DMS53 (cell line): Measurements from ENCODE around the gene FXYD5.

Source experiments
- DNase-seq: peaks from one replicate; lab custom pipeline; 2025; lab: John Stamatoyannopoulos, UW

FXYD5 gene

DNA sequence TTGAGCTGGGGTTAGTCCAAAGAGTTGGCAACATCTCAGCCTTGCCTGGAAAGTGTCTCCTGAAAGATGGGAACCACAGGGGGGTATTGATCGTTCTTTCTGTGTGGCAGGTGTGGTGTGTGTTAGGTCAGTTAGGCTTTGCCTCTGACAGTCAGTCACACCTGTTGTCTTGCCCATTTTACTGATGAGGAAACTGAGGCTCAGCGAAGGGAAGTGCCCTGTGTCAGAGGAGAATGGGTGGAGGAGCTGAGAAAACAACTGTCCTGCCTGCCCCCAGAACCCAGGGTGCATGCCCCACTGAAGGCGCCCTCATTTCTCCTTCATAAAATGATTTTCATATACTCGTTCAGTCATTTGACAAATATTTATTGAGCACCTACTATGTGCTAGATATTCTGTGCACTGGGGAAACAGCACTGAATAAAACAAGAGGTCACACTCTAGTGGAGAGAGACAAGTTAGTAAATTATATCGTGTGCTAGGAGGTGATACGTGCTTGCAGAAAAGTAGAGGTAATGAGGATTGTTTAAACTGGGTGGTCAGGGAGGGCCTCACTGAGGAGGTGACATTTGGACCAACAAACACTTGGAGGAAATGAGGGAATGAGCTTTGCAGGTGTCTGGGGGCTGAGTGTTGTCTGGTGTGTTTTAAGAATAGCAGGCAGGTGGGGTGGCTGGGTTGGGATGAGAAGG lies 1.6 kb downstream of the FXYD5 start:
- DNase-seq, result no peak

DNA sequence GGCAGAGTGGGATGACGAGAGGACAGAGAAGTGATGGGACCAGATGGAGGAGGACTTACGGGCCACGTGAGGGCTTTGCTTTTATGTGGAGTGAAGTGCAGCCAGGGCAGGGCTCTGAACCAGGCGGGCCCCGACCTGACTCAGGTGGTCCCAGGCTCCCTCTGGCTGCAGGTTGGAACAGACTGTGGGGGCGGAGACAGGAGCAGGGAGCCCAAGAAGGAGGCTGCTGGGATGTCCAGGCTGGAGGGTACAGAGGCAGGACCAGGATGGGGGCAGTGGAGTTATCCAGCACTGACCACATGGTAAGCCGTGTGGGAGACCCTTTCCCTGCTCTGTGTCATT lies 2.1 kb downstream of the FXYD5 start:
- no peak for DNase-seq

DNA sequence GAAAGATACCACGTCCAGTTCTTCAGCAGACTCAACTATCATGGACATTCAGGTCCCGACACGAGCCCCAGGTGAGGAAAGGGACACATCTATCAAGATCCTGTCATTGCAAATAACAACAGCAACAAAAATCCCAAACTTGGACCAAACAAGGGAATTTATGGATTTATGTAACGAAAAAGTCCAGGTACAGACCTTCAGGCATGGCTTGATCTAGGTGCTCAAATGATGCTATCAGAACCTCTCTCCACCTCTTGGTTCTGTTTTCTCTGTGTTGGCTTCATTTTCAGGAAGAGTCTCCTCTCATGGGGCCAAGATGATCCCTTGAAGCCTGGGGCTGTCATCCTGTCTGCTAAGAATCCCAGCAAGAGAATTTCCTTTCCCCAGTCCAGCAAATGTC lies 2.9 kb downstream of the FXYD5 start:
- no peak for DNase-seq

DNA sequence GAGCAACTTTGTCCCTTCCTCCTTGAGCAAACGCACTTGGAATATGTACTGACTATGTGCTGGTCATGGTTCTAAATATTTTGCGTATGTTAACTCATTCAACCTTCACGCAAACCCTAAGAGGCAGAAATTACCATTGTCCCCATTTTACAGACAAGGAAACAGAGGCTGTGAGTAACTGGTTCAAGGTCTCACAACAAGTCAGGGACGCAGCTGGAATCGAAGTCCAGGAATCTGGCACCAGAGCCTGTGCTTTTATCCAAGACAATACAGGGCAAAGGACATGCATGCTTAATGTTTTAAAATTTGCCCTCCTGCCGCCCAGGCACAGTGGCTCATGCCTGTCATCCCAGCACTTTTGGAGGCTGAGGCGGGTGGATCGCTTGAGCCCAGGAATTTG lies 5.1 kb downstream of the FXYD5 start:
- no peak for DNase-seq

DNA sequence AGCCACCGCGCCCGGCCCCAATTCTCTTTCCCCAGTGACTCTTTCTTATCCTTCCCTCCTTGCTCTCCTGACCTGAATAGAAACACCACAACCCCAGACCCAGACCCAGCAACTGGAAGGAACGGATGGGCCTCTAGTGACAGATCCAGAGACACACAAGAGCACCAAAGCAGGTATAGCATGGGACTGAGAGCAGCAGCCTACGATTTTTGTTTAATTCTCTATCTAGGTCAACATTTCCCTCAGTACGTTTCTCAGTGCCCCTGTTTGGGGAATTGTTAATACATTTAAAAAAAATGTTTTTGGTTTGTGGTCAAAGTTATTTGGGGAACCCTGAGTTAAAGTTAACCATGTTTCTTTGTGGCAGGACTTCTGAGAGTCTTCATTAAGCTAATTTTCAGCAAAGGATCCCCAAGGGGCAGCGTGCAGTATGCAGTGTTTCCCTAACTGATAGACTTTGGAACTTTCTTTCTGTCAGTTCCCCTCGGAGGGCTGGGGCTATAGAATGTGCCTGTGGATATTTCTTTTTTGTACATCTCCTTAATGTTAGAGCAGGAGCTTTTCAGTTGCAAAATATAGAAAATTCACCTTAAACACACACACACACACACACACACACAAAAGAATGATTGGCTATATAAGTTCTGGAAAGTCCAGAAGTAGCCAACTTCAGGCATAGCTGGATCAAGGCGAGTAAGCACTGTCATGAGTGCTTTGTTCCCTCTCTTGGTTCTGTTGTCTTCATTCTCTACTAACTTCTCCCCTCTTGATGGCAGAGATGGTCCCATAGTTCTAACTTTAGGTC lies 6.3 kb downstream of the FXYD5 start:
- DNase-seq, result no peak

DNA sequence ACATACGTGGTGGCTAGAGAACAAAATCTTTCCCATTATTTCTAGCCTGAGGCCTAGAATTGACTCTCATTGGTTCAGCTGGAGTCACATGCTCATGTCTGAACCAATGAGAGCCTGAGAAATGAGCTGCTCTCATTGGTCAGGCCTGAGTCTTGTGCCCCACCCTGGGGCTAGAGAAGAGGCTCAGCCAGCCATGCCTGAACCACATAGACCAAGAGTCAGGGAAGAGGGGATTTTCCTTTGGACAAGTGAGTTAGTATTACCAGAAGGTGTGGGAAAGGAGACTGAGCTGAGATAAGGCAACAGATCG lies 6.9 kb downstream of the FXYD5 start:
- no peak for DNase-seq

DNA sequence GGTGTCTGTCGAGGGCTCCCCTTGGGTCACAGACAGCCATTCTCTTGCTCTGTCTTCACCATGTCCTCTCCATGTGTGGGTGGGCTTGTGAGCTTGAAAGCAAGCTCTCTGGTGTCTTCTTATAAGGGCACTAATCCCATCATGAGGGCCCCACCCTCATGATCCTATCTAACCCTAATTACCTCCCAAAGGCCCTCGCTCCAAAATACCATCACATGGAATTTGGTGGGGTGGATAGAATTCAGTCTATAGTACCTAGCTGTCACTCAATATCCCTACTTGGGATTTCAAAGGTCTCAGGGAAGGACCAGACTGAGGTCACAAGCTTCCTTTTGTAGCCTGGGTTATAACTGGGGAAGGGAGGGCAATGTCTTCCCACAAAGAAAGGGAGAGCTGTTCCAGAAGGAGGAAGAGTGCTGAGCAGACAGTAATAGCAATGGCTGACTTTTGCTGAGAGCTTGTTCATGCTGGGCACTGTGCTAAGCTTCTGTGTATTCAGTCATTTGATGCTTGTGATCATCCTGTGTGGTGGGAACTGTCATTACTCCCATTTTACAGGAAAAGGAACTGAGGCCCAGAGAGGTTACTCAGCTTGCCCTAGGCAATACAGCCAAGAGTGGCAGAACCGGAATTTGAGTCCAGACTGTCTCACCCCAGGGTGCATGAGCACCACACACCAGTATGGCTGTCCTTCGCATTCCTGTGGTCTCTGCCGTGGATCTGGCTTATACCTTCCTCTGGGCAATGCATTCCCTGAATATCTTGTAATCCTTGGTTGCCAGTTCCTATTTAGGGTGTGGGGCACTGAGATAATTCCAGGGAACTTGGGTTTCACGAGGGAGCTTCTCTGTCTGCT lies 8.2 kb downstream of the FXYD5 start:
- DNase-seq, result no peak

DNA sequence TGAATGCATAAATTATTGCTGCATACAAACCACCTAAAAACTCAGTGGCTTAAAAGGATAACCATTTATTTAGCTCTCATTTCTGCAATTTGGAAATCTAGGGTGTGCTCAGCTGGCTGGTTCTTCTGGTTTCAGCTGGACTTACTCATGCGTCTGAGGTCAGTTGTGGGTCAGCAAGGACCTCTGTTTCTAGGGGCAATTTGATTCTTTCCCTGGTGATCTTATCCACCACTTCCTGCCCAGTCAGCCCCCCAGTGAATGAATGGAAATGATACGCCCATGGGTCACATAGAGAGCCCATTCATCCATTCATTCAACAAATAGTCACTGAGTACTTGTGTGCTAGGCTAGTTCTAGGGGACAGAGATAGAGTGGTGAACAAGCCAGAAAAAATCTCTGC lies 9.9 kb downstream of the FXYD5 start:
- no peak for DNase-seq

DNA sequence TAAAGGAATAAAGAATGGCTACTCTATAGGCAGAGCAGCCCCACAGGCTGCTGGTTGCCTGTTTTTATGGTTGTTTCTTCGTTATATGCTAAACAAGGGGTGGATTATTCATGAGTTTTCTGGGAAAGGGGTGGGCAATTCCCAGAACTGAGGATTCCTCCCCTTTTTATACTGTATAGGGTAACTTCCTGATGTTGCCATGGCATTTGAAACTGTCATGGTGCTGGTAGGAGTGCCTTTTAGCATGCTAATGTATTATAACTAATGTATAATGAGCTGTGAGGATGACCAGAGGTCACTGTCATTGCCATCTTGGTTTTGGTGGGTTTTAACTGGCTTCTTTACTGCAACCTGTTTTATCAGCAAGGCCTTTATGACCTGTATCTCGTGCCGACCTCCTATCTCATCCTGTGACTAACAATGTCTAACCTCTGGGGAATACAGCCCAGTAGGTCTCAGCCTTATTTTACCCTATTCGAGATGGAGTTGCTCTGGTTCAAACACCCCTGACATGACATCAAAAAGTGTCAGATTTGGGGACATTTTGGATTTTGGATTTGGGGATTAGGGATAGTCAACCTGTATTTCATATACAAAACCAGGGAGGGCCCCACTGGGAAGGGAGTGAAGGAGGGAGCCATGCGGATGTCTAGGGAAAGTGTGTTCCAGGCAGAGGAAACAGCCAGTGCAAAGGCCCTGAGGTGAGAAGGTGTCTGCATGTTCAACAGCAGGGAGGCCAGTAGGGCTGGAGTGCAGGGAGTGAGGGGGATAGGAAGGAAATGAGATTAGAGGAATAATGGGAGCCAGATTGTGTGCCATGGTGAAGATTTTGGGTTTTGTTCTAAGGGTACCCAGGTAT lies 10.9 kb downstream of the FXYD5 start:
- no peak for DNase-seq

DNA sequence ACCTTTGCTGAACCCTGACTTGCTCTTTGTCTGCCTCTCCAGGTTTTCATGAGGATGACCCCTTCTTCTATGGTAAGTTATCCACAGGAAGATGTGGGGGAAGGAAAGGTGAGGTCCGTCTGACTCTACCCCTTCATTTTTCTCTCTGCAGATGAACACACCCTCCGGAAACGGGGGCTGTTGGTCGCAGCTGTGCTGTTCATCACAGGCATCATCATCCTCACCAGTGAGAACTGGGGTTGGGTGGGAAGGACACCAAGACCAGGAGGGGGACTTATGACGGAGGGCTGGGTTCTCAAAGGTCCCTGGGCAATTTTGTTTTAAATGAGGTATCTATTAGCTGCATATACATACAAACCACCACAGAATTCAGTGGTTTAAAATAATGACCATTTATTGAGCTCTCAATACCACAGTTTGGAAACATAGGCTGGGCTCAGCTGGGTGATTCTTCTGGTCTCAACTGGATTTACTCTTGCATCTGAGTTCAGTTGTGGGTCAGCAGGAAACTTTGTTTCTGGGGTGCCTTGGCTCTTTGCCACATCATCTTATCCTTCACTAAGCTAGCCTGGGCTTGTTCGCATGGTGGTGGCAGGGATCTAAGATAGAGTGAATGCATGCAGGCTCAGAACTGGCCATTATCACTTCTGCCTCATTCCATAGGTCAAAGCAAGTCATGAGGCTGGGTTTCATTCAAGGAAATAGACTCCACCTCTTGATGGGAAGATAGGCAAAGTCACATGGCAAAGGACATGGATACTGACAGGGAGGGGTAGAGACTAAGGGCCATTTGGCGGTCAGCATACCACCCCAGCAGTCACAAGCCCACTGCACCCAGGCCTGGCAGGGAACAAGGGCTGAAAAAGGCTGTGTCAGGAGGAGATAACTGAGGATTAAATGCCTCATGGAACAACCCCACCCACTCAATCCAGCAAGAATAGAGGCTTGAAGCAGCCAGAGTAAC lies 11.8 kb downstream of the FXYD5 start:
- no peak for DNase-seq

DNA sequence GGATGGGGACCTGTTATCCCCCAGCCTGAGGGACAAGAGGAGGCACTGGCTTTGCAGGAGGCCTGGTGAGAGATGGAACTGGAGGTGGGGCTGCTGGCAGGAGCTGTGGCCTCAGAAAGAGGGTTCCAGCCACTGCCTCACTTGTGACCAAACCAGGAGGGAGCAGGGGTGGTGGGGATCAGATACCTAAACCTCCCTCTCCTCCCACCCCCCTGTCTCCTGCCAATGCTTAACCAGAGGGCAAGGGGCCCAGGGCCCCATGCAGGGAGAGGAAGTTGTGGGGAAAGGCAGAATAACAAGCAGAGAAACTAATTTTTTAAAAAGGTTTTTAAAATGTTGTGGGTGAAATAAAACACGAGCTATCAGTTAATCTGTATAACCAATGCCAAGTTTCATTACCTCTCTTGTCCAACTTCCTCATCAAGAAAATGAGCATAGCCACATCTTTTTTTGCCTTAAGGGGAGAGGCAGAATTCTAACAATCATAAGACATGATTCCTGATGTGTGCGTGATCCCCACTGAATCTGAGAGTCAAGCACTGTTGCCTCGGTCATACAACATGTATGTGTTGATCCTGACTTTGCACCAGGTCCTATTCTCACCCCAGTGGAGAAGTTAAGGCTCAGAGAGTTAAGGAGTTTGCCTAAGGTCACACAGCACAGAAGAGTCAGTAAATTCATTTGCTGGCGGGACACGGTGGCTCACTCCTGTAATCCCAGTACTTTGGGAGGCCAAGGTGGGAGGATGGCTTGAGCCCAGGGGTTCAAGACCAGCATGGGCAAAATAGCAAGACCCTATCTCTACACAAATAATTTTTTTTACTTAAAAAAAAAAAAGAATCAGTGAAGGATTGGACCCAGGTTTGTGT lies 12.9 kb downstream of the FXYD5 start:
- no peak for DNase-seq

DNA sequence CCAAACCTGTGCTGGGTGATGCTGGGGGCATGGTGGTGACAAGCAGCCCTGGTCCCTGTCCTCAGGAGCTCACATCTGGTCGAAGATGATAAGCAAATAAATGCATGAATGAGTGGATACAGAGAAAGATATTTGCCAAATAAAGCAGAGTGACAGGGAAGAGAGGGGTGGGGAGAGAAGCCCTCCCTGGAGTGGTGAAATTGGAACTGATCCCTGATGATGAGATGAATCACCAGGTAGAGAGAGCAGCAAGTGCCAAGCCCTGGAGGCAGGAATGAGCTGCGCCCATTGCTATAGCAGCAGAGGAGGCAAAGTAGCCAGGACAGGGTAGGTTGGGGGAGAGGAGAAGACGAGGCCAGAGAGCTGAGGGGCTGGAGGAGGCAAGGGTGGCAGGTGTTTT lies 13.7 kb downstream of the FXYD5 start:
- peak; percentile 59 for DNase-seq

DNA sequence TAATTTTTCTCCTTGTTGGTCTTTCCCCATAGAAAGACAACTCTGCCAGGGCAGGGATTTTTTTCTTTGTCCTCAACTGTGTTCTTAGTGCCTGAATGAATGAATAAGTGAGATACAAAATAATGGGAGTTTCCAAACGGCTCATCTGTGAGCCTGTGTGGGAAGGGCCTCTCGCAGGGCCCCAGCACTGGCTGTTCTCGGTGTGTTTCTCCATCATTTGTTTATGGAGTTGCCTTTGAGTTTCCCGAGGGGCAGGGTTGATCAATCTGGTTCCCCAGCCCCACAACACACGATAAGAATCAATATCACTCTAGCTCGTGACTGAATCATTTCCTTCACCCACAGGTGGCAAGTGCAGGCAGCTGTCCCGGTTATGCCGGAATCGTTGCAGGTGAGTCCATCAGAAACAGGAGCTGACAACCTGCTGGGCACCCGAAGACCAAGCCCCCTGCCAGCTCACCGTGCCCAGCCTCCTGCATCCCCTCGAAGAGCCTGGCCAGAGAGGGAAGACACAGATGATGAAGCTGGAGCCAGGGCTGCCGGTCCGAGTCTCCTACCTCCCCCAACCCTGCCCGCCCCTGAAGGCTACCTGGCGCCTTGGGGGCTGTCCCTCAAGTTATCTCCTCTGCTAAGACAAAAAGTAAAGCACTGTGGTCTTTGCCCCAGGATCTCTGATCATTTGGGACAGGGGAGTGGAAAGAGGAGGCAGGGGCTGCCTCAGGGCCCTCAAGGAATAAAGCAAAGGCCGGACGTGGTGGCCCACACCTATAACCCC lies 14.9 kb downstream of the FXYD5 start:
- DNase-seq, result no peak

DNA sequence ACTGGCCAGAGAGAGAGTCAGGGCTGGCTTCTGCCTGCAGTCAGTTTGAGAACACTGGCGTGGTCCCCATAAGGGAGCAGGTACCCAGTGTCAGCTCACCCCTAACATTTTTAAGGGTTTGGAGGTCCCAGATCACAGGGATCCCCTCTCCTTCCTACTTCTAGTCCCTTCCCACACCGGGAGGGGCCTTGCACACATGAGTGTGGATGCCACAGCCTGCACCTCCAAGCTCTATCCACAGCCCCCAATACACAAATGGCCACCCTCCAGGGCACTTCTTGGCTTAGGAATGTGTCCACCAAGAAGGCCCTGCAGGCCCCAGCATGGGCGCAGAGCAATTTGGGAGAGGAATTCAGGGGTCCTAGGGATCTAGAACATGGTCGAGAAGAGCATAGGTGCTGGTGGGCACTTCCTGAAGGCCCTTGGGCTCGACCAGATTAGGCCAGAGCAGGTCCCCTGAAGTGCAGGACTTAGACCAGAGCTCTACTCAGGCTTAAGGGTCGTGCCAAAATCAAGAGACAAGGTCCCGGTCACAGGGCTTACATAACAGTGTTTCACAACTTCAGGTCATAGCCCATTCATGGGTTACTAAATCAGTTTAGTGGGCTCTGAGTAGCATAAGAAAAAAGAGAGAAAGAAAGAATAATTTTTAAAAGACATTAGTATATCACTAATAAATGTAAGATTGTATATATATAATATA lies 16.0 kb downstream of the FXYD5 start:
- DNase-seq, result no peak

DNA sequence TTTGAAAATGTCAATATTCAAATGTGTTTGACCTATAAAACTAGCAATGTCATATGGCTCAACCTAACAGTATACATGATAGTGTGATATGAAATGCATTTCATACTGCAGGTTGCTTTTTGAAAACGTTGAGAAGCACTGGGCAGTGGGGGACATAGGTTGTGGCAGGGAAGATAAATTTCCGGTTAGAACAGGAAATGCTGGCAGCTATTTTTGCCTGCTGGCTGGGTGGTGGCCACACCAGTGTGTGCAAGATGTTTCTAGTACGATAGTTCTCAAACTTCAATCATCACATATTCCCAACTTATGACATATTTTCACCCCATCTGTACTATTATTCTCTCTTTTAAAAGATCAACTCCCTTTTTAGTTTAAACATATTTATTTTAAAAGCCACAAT lies 17.2 kb downstream of the FXYD5 start:
- no peak for DNase-seq

DNA sequence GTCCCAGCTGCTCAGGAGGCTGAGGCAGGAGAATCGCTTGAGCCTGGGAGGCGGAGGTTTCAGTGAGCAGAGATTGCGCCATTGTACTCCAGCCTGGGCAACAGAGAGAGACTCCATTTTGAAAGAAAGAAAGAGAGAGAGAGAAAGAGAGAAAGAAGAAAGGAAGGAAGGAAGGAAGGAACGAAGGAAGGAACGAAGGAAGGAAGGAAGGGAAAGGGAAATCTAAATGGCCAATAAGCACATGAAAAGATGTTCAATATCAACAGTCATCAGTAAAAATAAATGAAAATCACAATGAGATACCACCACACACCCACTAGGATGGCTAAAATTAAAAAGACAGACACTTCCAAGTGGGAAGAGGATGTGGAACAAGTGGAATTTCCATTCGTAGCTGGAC lies 19.7 kb downstream of the FXYD5 start:
- DNase-seq, result no peak

DNA sequence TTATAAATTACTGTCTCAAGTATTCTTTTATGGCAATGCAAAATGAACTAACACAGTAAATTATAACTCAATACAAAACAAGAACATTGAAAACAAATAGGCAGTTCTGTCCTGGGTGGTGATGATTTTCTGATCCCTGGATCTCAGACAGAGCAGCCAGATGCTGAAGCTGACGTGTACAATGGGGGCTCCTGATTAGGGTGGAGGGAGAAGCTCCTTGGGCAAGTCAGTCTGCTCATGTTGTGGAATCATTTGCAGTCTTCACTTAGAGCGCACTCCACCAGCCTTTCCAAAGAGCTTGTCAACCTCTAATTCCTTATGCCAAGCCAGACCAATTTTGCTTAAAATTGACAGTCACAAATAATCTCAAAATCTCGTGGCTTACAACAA lies 21.6 kb downstream of the FXYD5 start:
- DNase-seq, result no peak
